Superior temporal gyrus (tissue), 1 donor: Measurements from ENCODE around the gene PTPRE.

Experiments used
- DNase-seq: peaks from one replicate; pipeline ENCODE4 v3.0.0-alpha.2; 2016; ENCODE audit errors: extremely low spot score

Gene PTPRE

GRCh38 chr10:127999297-128000129 lies 92.6 kb downstream of the PTPRE start:
- peak; percentile 82 for DNase-seq

- peak; percentile 57 for DNase-seq
These were observed 93.8 kb downstream of the PTPRE start for GRCh38 chr10:128000471-128001362.

- no peak for DNase-seq
These were observed 94.5 kb downstream of the PTPRE start for GRCh38 chr10:128001363-128001745.

- DNase-seq, result peak; percentile 35
These were observed 94.9 kb downstream of the PTPRE start for GRCh38 chr10:128001849-128002248.

- no peak for DNase-seq
These were observed 96.6 kb downstream of the PTPRE start for GRCh38 chr10:128003521-128003920.

- DNase-seq, result no peak
These were observed 99.0 kb downstream of the PTPRE start for GRCh38 chr10:128005858-128006257.

GRCh38 chr10:128007056-128007455 lies 100.2 kb downstream of the PTPRE start:
- no peak for DNase-seq

GRCh38 chr10:128007971-128008370 lies 101.1 kb downstream of the PTPRE start:
- no peak for DNase-seq

- no peak for DNase-seq
These were observed 101.8 kb downstream of the PTPRE start for GRCh38 chr10:128008521-128009250.

GRCh38 chr10:128009372-128010126 lies 102.6 kb downstream of the PTPRE start:
- no peak for DNase-seq

- peak; percentile 92 for DNase-seq
These were observed 104.4 kb downstream of the PTPRE start for GRCh38 chr10:128011059-128011979.

GRCh38 chr10:128013626-128014025 lies 106.7 kb downstream of the PTPRE start:
- no peak for DNase-seq

GRCh38 chr10:128014236-128014635 lies 107.3 kb downstream of the PTPRE start:
- no peak for DNase-seq

GRCh38 chr10:128016423-128017060 lies 109.6 kb downstream of the PTPRE start:
- no peak for DNase-seq

- DNase-seq, result no peak
These were observed 110.9 kb downstream of the PTPRE start for GRCh38 chr10:128017822-128018221.

GRCh38 chr10:128018236-128018635 lies 111.3 kb downstream of the PTPRE start:
- DNase-seq, result peak; percentile 47

- no peak for DNase-seq
These were observed 111.8 kb downstream of the PTPRE start for GRCh38 chr10:128018691-128019090.

- no peak for DNase-seq
These were observed 115.6 kb downstream of the PTPRE start for GRCh38 chr10:128022261-128023196.

- DNase-seq, result no peak
These were observed 117.5 kb downstream of the PTPRE start for GRCh38 chr10:128024426-128024825.
